Activated T-cell treated with anti-CD3 and anti-CD28 coated beads, Interleukin-2, amount 50 U/mL, for 1 hour (primary cell): ENCODE results near the gene LSP1.
"Not testable (repeated sequence)": the region's sequence is repeated elsewhere in the genome, so short reads cannot be mapped to it uniquely, and the experiment has no call there.

Source experiments
- DNase-seq: peaks from one replicate; pipeline ENCODE4 v3.0.0-alpha.2; 2020

Gene LSP1

GRCh38 chr11:1932681-1933080, 79.8 kb downstream of the LSP1 start:
- no peak for DNase-seq

- DNase-seq, result no peak
These were observed 80.8 kb downstream of the LSP1 start for GRCh38 chr11:1933416-1934334.

GRCh38 chr11:1934335-1935155, 81.7 kb downstream of the LSP1 start:
- DNase-seq, result no peak

- no peak for DNase-seq
These were observed 82.5 kb downstream of the LSP1 start for GRCh38 chr11:1935156-1936071.

- DNase-seq, result no peak
These were observed 83.3 kb downstream of the LSP1 start for GRCh38 chr11:1936072-1936780.

GRCh38 chr11:1936781-1937615, 84.1 kb downstream of the LSP1 start:
- DNase-seq, result no peak

GRCh38 chr11:1937616-1938342, 84.9 kb downstream of the LSP1 start:
- no peak for DNase-seq

- DNase-seq, result no peak
These were observed 85.6 kb downstream of the LSP1 start for GRCh38 chr11:1938343-1939005.

- no peak for DNase-seq
These were observed 86.2 kb downstream of the LSP1 start for GRCh38 chr11:1939006-1939625.

- DNase-seq, result not testable (repeated sequence)
These were observed 86.9 kb downstream of the LSP1 start for GRCh38 chr11:1939788-1940187.
